DMS53 treated with DMSO at 0.1 percent for 48 hours (cell line): Measurements from ENCODE around the gene C2orf49.
A peak's percentile ranks its signal among the peaks of the same experiment; 100 is the strongest.

ENCODE experiments used
- DNase-seq: peaks from one replicate; lab custom pipeline; 2025; ENCODE audit not compliant: unreplicated experiment; lab: John Stamatoyannopoulos, UW

Gene C2orf49

GRCh38 chr2:105381101-105381668 lies 43.8 kb downstream of the C2orf49 start:
- DNase-seq = no peak

- no peak for DNase-seq
These were observed 44.8 kb downstream of the C2orf49 start for GRCh38 chr2:105382177-105382576.

GRCh38 chr2:105383432-105384166 lies 46.3 kb downstream of the C2orf49 start:
- no peak for DNase-seq

- DNase-seq = no peak
These were observed 46.9 kb downstream of the C2orf49 start for GRCh38 chr2:105384216-105384615.

GRCh38 chr2:105384861-105385260 lies 47.5 kb downstream of the C2orf49 start:
- no peak for DNase-seq

GRCh38 chr2:105385731-105386540 lies 48.6 kb downstream of the C2orf49 start:
- peak; percentile 77 for DNase-seq

GRCh38 chr2:105387225-105387624 lies 49.9 kb downstream of the C2orf49 start:
- DNase-seq = no peak

GRCh38 chr2:105388971-105389381 lies 51.6 kb downstream of the C2orf49 start:
- DNase-seq = no peak

- DNase-seq = no peak
These were observed 53.1 kb downstream of the C2orf49 start for GRCh38 chr2:105390454-105390853.

GRCh38 chr2:105391058-105391627 lies 53.8 kb downstream of the C2orf49 start:
- no peak for DNase-seq

GRCh38 chr2:105391763-105392662 lies 54.7 kb downstream of the C2orf49 start:
- no peak for DNase-seq

- no peak for DNase-seq
These were observed 56.2 kb downstream of the C2orf49 start for GRCh38 chr2:105393373-105394055.

- no peak for DNase-seq
These were observed 57.7 kb downstream of the C2orf49 start for GRCh38 chr2:105394951-105395611.

- no peak for DNase-seq
These were observed 58.4 kb downstream of the C2orf49 start for GRCh38 chr2:105395691-105396090.

- DNase-seq = peak; percentile 28
These were observed 59.1 kb downstream of the C2orf49 start for GRCh38 chr2:105396254-105397024.

GRCh38 chr2:105397025-105397722 lies 59.8 kb downstream of the C2orf49 start:
- DNase-seq = no peak

- no peak for DNase-seq
These were observed 60.6 kb downstream of the C2orf49 start for GRCh38 chr2:105397953-105398335.
